Middle frontal gyrus (tissue), 1 donor: ENCODE measurements around the gene CCT8.
"Not testable (repeated sequence)": the region's sequence is repeated elsewhere in the genome, so short reads cannot be mapped to it uniquely, and the experiment has no call there.

Source experiments
- DNase-seq: peaks from one replicate; pipeline ENCODE4 v3.0.0-alpha.2; 2015; ENCODE audit warnings: low spot score; ENCODE audit errors: extremely low spot score

Gene CCT8

DNA sequence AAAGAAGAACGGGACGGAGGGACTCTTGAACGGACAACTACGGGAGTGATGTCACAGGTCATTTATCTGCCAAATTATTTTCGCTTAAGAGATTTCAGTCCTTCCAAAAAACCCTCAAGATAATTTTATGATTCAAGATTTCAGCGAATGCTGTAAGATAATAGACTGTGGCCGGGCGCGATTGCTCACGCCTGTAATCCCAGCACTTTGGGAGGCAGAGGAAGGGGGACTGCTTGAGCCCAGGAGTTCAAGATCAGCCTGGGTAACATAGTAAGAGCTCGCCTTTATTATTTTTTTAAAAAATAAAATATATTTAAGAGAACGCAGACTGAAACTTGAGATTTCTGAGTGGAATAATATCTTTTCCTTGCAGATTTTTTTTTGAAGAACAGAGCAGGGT, 54.9 kb downstream of the CCT8 start:
- DNase-seq: no peak

DNA sequence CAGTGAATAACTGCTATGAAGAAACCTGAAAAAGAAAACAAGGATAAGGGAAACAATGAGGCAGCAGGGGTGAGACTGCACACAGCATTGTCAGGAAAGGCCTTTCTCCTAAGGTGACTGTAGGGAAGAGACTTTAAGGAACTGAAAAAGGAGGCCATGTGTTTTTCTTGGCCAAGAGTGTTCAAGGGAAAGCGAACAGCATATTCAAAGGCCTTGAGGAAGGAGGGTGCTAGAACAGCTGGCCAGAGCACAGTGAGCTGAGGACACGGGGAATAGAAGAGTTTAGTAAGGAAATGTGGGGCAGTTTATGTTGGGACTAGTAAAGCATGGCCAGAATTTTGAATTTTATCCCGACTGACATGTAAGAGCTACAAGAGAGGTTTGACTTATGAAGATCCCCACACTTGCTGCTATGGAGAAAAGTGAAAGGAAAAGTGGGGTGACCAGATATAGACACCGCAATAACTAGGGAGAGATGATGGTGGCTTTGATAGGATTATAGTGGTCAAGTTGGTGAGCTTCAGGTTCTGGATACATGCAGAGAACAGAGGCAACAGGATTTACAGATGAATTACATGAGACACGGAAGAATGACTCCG, 55.7 kb downstream of the CCT8 start:
- DNase-seq: no peak

DNA sequence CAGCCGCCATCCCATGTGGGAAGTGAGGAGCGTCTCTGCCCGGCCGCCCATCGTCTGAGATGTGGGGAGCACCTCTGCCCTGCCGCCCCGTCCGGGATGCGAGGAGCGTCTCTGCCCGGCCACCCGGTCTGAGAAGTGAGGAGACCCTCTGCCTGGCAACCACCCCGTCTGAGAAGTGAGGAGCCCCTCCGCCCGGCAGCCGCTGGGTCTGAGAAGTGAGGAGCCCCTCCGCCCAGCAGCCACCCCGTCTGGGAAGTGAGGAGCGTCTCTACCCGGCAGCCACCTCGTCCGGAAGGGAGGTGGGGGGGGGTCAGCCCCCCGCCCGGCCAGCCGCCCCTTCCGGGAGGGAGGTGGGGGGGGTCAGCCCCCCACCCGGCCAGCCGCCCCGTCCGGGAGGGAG, 62.2 kb downstream of the CCT8 start:
- not testable (repeated sequence) for DNase-seq

DNA sequence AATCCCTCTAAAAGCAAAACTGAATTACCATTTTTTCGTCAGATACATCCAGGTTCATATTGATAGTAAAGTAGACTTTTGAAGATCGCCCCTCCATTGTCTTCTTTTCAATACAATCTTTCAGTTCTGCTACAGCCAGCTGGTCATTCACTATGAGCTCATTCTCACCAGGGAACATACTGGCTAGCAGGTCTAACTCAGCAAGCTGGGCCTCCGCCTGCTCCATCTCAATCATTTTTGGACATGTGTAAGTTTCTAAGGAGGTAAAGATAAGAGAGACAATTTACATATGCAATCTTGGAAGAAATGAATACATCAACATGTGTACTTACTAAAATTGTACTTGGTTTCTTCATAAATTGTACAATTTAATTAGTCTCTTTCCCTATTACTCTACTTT, 65.1 kb downstream of the CCT8 start:
- DNase-seq: no peak

DNA sequence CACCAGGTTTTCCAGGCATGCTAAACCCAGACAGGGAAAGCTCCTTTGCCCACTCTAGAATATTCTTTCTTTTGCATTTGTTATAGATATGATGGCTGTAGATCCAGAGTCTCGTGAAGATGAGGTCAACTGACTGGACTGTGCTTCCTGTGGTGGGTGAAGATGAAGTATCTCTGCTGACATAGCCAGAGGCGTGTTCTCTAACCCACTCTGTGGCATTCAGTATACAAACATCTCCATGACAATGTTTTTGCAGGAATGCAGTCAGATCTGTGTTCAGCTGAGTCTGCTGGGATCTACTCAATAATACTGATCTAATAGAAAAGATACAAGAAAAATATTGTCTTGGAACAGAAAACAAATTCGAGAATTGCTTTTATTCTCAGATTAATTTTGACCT, 65.6 kb downstream of the CCT8 start:
- no peak for DNase-seq

DNA sequence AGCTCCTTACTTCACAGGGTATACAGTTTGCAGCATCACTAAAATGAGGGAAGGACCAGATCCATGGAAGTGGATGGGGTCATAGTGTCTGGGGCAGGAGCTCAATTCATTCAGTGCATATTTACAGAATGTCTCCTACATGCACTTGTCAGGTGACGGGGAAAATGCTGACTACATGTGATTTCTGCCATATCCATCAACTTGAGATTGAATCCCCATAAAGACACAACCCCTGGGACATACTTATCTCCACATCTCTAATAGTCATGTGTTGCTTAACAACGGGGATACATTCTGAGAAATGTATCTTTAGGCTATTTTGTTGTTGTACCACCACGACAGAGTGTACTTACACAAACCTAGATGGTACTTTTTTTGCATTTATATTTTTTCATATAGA, 66.3 kb downstream of the CCT8 start:
- no peak for DNase-seq
